T-helper 2 cell (primary cell): ENCODE measurements around the gene ORM1.

Experiments
- DNase-seq, 5 experiments: peaks; one replicate each; pipeline versions ENCODE4 v3.0.0 to v3.0.0-alpha.2; 2012 to 2022

Gene ORM1

GRCh38 chr9:114344188-114344566, 21.3 kb downstream of the ORM1 start:
- no peak for DNase-seq

GRCh38 chr9:114344692-114345091, 21.8 kb downstream of the ORM1 start:
- DNase-seq, result no peak

GRCh38 chr9:114345493-114346065, 22.7 kb downstream of the ORM1 start:
- DNase-seq, result no peak

GRCh38 chr9:114346146-114346545, 23.2 kb downstream of the ORM1 start:
- no peak for DNase-seq

GRCh38 chr9:114347675-114348074, 24.8 kb downstream of the ORM1 start:
- no peak for DNase-seq

GRCh38 chr9:114348261-114348905, 25.5 kb downstream of the ORM1 start:
- DNase-seq, result no peak

GRCh38 chr9:114348906-114349482, 26.1 kb downstream of the ORM1 start:
- DNase-seq, result peak in 4 of 5 experiments; percentile 40 to 87 (median 68)

GRCh38 chr9:114349713-114350480, 27.0 kb downstream of the ORM1 start:
- no peak for DNase-seq

GRCh38 chr9:114350636-114351401, 27.9 kb downstream of the ORM1 start:
- no peak for DNase-seq

GRCh38 chr9:114351932-114352331, 29.0 kb downstream of the ORM1 start:
- DNase-seq, result peak in 1 of 5 experiments; percentile 62

GRCh38 chr9:114355821-114356220, 32.9 kb downstream of the ORM1 start:
- DNase-seq, result no peak

GRCh38 chr9:114356792-114357191, 33.9 kb downstream of the ORM1 start:
- DNase-seq, result no peak

GRCh38 chr9:114357360-114357759, 34.5 kb downstream of the ORM1 start:
- no peak for DNase-seq

- no peak for DNase-seq
Measured at GRCh38 chr9:114357911-114358328, 35.0 kb downstream of the ORM1 start.

- DNase-seq, result no peak
Measured at GRCh38 chr9:114359801-114360200, 36.9 kb downstream of the ORM1 start.

- no peak for DNase-seq
Measured at GRCh38 chr9:114361542-114361941, 38.6 kb downstream of the ORM1 start.

- no peak for DNase-seq
Measured at GRCh38 chr9:114362394-114362793, 39.5 kb downstream of the ORM1 start.

- DNase-seq, result peak in 2 of 5 experiments; percentile 53 to 57
Measured at GRCh38 chr9:114363424-114363823, 40.5 kb downstream of the ORM1 start.

- peak in 1 of 5 experiments; percentile 53 for DNase-seq
Measured at GRCh38 chr9:114364134-114365041, 41.5 kb downstream of the ORM1 start.

GRCh38 chr9:114365194-114365593, 42.3 kb downstream of the ORM1 start:
- no peak for DNase-seq

GRCh38 chr9:114366334-114367128, 43.6 kb downstream of the ORM1 start:
- peak in 2 of 5 experiments; percentile 76 to 85 for DNase-seq
